HPDE6-E6E7 (cell line): ENCODE data around the gene FSTL4.

Experiments
- DNase-seq: peaks from one replicate; pipeline ENCODE4 v3.0.0; 2011; ENCODE audit warnings: missing footprints; ENCODE audit errors: extremely low spot score

FSTL4 gene

GRCh38 chr5:133612249-133612860 lies at the start of gene FSTL4:
FSTL4 (minus strand) TSS chr5:133612541.
- peak; percentile 17 for DNase-seq

DNA sequence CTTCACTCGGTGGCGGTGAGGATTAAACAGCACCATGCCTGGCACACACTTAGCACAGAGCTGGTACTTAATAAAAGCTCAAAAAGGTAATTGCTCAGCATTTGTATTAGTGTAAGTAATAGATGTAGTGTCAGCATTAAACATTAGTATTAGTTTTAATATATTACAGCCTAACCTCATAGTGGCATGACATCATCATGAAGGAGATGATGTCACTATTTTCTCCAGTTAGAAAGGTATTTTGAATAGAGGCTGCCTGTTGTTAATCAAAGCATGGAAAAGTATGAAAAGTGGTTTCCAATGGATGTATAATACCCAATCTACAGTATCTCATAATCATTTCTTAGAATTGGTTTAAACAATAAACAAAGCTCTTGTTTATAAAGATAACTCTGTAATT lies 49.0 kb upstream of the FSTL4 start:
- no peak for DNase-seq

DNA sequence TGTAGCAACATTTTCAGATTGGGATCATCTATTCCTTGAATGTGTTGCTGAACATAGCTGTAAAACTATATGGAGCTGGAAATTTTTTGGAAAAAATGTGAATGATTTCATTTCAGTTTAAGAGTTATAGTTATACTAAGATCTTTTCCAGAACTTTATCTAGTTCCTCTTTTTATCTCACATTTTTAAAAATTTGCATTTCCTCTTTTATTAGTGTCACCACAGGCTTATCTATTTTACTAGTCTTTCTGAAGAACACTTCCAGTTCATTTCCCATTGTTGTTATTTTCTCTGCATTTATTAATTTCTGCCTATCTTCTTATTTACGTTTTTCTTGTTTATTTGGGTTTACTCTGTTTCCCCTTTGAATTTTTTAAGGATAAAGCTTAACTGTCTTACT lies 46.0 kb upstream of the FSTL4 start:
- DNase-seq, result no peak

DNA sequence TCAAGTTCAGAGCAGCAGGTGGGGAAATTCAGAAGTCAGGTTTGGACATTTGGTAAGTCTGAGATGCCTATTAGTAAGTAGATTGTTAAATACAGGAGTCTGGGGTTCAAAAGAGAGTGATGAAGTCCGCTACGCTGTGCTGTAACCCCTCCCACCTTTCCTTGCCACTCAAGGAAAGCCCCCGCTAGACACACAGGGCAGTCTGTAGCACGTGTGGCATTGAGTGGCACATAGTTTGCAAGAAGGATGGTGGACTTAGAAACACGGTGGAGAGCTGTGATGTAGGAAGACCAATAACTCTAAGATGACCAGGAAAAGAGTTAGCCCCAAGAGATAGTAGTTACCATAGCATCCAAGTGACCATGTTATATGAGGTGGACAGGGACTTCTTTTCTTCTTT lies 44.7 kb upstream of the FSTL4 start:
- DNase-seq, result no peak

DNA sequence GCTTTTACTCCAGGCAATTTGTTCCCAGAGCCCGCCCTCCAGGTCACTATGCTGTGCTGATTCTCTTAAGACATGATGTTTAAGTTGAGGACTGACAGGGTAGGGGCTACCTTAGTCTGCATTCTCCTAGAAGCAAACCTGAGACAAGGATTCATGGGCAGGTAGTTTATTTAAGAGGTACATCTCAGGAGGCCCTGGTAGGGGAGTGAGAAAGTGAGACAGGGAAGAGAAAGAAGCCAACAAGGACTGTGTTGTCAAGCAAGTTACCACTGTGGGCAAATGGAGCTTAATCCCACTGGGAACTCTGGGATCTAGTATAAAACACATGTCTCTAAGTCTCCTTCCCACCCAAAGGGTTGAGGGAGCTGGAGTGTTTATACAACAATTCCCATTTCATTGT lies 43.6 kb upstream of the FSTL4 start:
- DNase-seq, result no peak

DNA sequence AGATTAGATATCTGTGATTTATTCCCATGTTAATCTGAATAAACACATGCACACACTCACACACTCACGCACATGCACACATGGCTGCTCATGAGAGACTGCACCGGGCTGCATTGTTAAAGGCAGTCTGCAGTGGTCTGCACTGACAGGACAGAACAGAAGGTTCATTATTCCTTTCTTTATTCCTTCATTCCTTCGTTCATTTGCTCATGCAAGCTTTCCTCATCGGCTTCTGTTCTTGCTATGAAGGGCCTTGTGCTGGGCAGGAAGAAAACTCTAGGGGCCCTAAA lies 41.4 kb upstream of the FSTL4 start:
- DNase-seq, result no peak

- DNase-seq, result no peak
These were observed 40.8 kb upstream of the FSTL4 start for GRCh38 chr5:133652951-133653759.

- no peak for DNase-seq
These were observed 31.9 kb upstream of the FSTL4 start for GRCh38 chr5:133644000-133644865.

DNA sequence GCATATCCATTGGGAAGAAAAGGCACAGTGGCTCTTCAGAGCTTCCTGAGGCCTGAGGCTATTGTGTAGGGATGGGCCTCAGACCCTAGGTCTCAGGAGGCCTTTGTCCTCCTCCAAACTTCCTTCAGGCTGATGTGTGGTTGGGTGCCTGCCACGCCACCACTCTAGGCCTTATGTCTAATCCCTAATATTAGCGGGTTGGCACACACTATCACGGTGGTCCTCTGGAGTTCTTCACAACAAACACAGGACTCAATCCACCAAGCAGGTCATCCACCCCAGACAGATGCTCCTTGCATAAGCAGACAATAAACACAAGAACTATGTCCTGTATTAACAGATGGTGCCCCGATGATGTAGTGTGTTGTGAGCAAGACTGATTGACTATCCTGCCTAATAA lies 31.0 kb upstream of the FSTL4 start:
- no peak for DNase-seq

- DNase-seq, result no peak
These were observed 29.9 kb upstream of the FSTL4 start for GRCh38 chr5:133642153-133642722.

GRCh38 chr5:133641683-133642082 lies 29.3 kb upstream of the FSTL4 start:
- no peak for DNase-seq

DNA sequence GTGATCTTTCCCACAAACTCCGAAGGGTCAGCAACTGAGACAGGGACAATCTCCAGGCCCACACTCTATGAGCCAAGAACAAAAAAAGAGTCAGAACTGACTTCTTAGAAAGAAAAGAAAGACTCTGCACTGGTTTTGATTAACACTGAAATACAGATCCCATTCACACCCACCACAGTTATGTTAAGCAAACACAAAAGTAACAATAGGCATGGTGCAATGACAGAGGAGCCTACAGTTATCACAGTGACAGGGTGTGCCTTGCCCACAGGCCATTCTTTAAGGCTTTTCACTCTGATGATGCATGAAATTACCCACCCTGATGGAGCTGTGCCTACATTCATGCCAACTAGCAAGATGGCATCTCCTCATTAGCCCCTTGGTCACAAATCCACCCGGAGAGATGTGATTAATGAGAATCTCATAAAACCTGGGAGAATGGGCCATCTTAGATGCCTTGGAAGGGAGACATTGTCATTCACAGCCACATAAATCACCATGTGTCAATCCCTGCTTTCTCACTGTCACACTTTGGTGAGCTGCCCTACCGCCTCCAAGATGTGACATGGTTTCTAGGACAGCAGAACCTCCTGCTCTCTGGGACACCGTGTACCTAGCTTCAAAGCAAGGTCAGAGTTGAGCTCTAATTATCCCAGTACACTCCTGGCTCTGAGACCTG lies 27.6 kb upstream of the FSTL4 start:
- no peak for DNase-seq

GRCh38 chr5:133638436-133638835 lies 26.1 kb upstream of the FSTL4 start:
- DNase-seq, result no peak

- DNase-seq, result no peak
These were observed 24.9 kb upstream of the FSTL4 start for GRCh38 chr5:133637206-133637605.

- peak; percentile 41 for DNase-seq
These were observed 22.7 kb upstream of the FSTL4 start for GRCh38 chr5:133635051-133635450.

GRCh38 chr5:133627180-133627579 lies 14.8 kb upstream of the FSTL4 start:
- DNase-seq, result no peak

DNA sequence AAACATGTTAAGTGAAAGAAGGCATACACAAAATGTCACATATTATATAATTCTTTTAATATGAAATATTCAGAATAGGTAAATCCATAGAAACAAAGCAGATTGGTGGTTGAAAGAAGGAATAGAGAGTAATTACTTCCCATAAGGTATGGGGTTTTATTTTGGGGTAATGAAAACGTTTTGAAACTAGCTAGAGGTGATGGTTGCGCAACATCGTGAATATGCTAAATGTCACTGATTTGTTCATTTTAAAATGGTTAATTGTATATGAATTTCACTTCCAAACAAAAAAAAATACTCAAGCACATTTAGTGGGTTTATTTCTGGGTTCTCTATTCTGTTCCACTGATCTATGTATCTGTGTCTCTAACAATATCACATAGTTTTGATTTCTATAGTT lies 12.0 kb upstream of the FSTL4 start:
- no peak for DNase-seq

GRCh38 chr5:133618141-133618540 lies 5.8 kb upstream of the FSTL4 start:
- no peak for DNase-seq

DNA sequence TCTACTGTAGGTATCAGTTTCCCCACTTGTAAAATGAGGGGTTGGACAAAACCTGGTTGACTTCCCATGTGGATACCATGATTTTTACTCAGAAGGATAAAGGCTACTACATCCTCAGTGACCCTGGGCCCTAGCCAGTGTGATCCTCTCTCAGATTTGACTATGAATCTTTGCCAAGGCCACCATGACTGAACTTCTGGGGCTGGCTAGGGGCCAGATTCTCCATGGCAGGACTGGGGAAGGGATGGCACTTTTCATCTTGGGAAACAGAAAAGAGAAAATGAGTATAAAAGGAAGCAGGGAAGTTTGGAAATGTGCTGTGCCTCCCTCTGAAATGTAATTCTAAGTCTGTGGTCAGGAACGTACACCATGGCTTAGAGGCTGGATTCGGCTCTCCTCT lies 1.4 kb upstream of the FSTL4 start:
- no peak for DNase-seq

DNA sequence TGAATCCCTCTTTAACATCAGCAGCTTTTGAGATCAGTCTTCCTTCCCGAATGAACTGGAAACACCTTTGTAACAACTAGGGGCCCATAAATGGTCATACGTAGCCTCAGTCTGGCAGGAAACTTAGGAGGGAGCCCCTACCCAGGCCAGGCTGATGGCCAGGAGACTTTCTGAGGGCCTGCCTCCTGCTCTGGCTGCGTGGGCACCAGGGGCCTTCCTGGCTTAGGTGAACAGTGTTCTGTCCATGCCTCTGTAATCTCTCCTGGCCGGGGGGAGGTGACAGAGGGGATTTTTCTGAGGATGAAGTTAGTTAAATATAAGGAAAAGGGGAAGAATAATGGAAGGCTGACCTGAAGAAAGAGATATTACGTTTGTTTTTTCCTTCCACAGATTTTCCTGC lies 843 bp upstream of the FSTL4 start:
- no peak for DNase-seq

DNA sequence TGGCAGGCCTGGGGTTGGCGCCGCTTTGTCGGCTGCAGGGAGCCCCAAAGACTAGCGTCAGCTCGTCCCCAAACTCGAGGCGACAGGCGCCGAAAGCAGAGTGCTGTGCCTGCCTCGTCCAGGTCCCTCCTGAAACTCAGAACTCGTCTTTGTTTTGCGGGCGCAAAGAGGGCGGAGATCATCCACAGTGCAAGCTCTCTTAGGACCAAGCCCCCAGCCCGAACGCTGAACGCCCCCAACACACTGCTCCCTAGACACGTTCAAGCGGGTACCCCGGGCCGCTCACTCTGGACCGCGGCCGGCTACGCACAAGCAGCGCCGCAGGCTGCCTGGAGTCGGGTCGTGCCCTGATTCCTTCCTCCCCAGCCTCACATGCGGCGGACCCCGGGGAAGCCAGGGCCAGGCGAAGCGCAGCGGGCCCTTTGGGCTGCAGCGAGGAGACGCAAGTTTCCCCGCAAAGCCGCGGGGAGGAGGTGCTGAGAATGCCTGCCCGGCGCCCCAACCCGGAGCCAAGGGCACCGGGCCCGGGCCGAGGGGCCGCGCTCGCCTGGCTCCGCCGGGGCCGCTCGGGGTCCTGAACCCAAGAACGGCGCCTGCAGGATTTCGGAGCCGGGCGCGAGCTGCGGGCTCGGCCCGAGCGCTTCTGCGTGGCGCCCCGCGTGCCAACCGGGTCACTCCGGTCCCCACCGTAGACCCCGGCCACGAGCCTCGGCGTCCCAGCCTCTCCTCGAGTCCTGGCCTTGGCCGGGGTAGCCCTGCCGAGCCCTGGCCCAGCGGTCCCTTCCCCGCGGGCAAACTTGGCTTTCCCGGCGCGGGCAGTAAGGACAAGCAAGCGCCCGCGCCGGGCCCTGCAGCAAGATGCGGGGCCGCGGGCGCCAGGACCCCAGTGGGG lies 738 bp downstream of the FSTL4 start:
- DNase-seq, result no peak
